HepG2 (cell line): ENCODE measurements around the gene ANKRD40CL. TPM values are rescaled to one million over a fixed set of nuclear protein-coding genes. Genes with fewer than 3 reads are reported as not detected.

Experiments used
- ATAC-seq: fragments of 200-7000 bp; cut with Tn5 transposase; 3 replicates; pipeline ENCODE4 v1.9.1; 2020; ENCODE audit warnings: mild to moderate bottlenecking, moderate library complexity
- BruUV-seq: library from RNA; stranded (reverse); fragments of 400-500 nt; replicated peaks from 2 replicates; lab custom pipeline; 2021; lab: Mats Ljungman, UMichigan
- CTCF ChIA-PET: fragments of 300-600 bp; formaldehyde crosslinking; extraction: SDS; loops from one replicate; lab custom pipeline; 2021; ENCODE audit warnings: low total read pairs, inconsistent platforms, low intra/inter-chr PET ratio; lab: Yijun Ruan, JAX
- POLR2A ChIA-PET: fragments of 350-600 bp; sonication (Branson Sonifier 250); formaldehyde crosslinking; loops from one replicate; lab custom pipeline; 2020; ENCODE audit warnings: antibody characterized with exemption, inconsistent platforms; lab: Yijun Ruan, JAX
- DNase-seq: peaks from one replicate; pipeline ENCODE4 v3.0.0-alpha.2; 2015; ENCODE audit warnings: low spot score
- FAIRE-seq: peaks from 3 replicates; lab custom pipeline; 2011; peaks lifted over from hg19 to GRCh38; lab: Jason Lieb, UNC
- H2AFZ ChIP-seq: one replicate; pipeline ENCODE4 v1.6.1; 2011; ENCODE audit warnings: low read length, inconsistent platforms
- H3K27ac ChIP-seq: fragments of 300-600 bp; 3 replicates; pipeline ENCODE4 v1.8.0; 2011; ENCODE audit warnings: mixed run types, mild to moderate bottlenecking, mixed read lengths, low read length, inconsistent platforms; ENCODE audit not compliant: insufficient read depth; ENCODE audit errors: extremely low read length
- H3K27me3 ChIP-seq, 2 experiments: fragments of 200-600 bp in 1 of 2; 2 replicates in 1 of 2; 3 replicates in 1 of 2; pipeline versions ENCODE4 v1.6.0 to v1.8.0; 2011; ENCODE audit warnings: low read length in 2 of 2, mild to moderate bottlenecking in 2 of 2, moderate library complexity in 2 of 2, inconsistent platforms in 1 of 2; ENCODE audit not compliant: insufficient read depth in 2 of 2, control insufficient read depth in 1 of 2
- H3K36me3 ChIP-seq, 2 experiments: fragments of 200-600 bp in 1 of 2; replicated peaks in 1 of 2; 2 replicates in 1 of 2; 3 replicates in 1 of 2; pipeline versions ENCODE4 v1.5.1 to v1.8.0; 2011; ENCODE audit warnings: low read length in 2 of 2, inconsistent platforms in 1 of 2; ENCODE audit not compliant: insufficient read depth in 2 of 2, control insufficient read depth in 1 of 2
- H3K4me1 ChIP-seq: 2 replicates; pipeline ENCODE4 v1.5.1; 2012; ENCODE audit warnings: low read length, inconsistent platforms; ENCODE audit not compliant: insufficient read depth
- H3K4me2 ChIP-seq: 2 replicates; pipeline ENCODE4 v1.6.0; 2011; ENCODE audit warnings: low read depth, low read length, inconsistent platforms
- H3K4me3 ChIP-seq, 3 experiments: fragments of 200-600 bp in 1 of 3; sonication (generic), shearing (Covaris generic) in 1 of 3; replicated peaks in 1 of 3; 2 replicates each; pipeline ENCODE4 v1.5.1; 2011 to 2016; ENCODE audit warnings: low read length in 3 of 3, inconsistent platforms in 2 of 3, low read depth in 2 of 3, mild to moderate bottlenecking in 2 of 3, control low read depth in 1 of 3, mixed read lengths in 1 of 3; ENCODE audit not compliant: insufficient read depth in 1 of 3
- H3K79me2 ChIP-seq: one replicate; pipeline ENCODE4 v1.6.1; 2011; ENCODE audit warnings: low read length, inconsistent platforms; ENCODE audit not compliant: insufficient read depth
- H3K9ac ChIP-seq: 2 replicates; pipeline ENCODE4 v1.6.0; 2011; ENCODE audit warnings: mild to moderate bottlenecking, low read depth, low read length, inconsistent platforms; ENCODE audit not compliant: insufficient read depth
- H3K9me3 ChIP-seq: 2 replicates; pipeline ENCODE4 v1.5.1; 2012; ENCODE audit warnings: mild to moderate bottlenecking, low read length
- H4K20me1 ChIP-seq: 2 replicates; pipeline ENCODE4 v1.6.0; 2011; ENCODE audit warnings: inconsistent platforms, mild to moderate bottlenecking, low read length, moderate library complexity; ENCODE audit not compliant: insufficient read depth
- ELK4 ChIP-seq: sonication (generic); formaldehyde crosslinking; IDR thresholded peaks from 2 replicates; pipeline ENCODE4 v1.9.0; 2021; ENCODE audit warnings: missing genetic modification reagents, borderline replicate concordance
- HNF1A ChIP-seq, 2 experiments: sonication (generic) in 1 of 2; formaldehyde crosslinking in 1 of 2; IDR thresholded peaks; 2 replicates each; pipeline versions ENCODE4 v1.4.0 to v1.6.1; 2016 to 2020; ENCODE audit warnings: borderline replicate concordance in 1 of 2, low read depth in 1 of 2, mild to moderate bottlenecking in 1 of 2, missing genetic modification reagents in 1 of 2
- KLF12 ChIP-seq: sonication (generic); formaldehyde crosslinking; IDR thresholded peaks from 2 replicates; pipeline ENCODE4 v1.4.0; 2020; ENCODE audit warnings: missing genetic modification reagents, borderline replicate concordance
- MAFK ChIP-seq, 2 experiments: IDR thresholded peaks in 1 of 2; conservative IDR thresholded peaks in 1 of 2; 2 replicates each; pipeline ENCODE4 v1.6.1; 2011; ENCODE audit warnings: improper control_type of control experiment in 2 of 2, low read length in 2 of 2
- MTA3 ChIP-seq: sonication (generic); formaldehyde crosslinking; IDR thresholded peaks from 2 replicates; pipeline ENCODE4 v1.4.0; 2020; ENCODE audit warnings: missing genetic modification reagents
- SMARCC2 ChIP-seq: fragments of 450-650 bp; IDR thresholded peaks from 2 replicates; pipeline ENCODE4 v1.6.1; 2017; ENCODE audit warnings: antibody characterized with exemption, mild to moderate bottlenecking
- ZBTB2 ChIP-seq: sonication (generic); formaldehyde crosslinking; IDR thresholded peaks from 2 replicates; pipeline ENCODE4 v1.8.0; 2022; ENCODE audit warnings: low read depth, missing genetic modification reagents
- ZBTB42 ChIP-seq: sonication (generic); formaldehyde crosslinking; IDR thresholded peaks from 2 replicates; pipeline ENCODE4 v1.5.0; 2020; ENCODE audit warnings: mild to moderate bottlenecking, missing genetic modification reagents
- ZFP41 ChIP-seq: sonication (generic); formaldehyde crosslinking; IDR thresholded peaks from 2 replicates; pipeline ENCODE4 v1.4.0; 2020; ENCODE audit warnings: mild to moderate bottlenecking, missing genetic modification reagents, borderline replicate concordance
- ZMYM2 ChIP-seq: sonication (generic); formaldehyde crosslinking; IDR thresholded peaks from 2 replicates; pipeline ENCODE4 v1.8.0; 2022; ENCODE audit warnings: mild to moderate bottlenecking, missing genetic modification reagents
- ZNF451 ChIP-seq: sonication (generic); formaldehyde crosslinking; IDR thresholded peaks from 2 replicates; pipeline ENCODE4 v1.5.0; 2020; ENCODE audit warnings: mild to moderate bottlenecking, missing genetic modification reagents
- ZNF607 ChIP-seq: sonication (generic); formaldehyde crosslinking; IDR thresholded peaks from 2 replicates; pipeline ENCODE4 v1.5.1; 2020; ENCODE audit warnings: missing genetic modification reagents, mild to moderate bottlenecking, borderline replicate concordance
- ZNF670 ChIP-seq: sonication (generic); formaldehyde crosslinking; IDR thresholded peaks from 2 replicates; pipeline ENCODE4 v1.8.0; 2022; ENCODE audit warnings: mild to moderate bottlenecking, missing genetic modification reagents, borderline replicate concordance
- WGBS: methylation state at CpG from one replicate; pipeline ENCODE4 v1.1.6; 2017; ENCODE audit warnings: low lambda C conversion rate; 5-methylcytosine and 5-hydroxymethylcytosine counted together
- in situ Hi-C: cut with HindIII; loops from 2 replicates; pipeline ENCODE4 v1.10.0; 2017; ENCODE audit warnings: low pct_unique_long_range_greater_than_20kb; ENCODE audit not compliant: extremely low pct_ligation_motif_present
- intact Hi-C: fragments of 100-400 bp; cut with micrococcal nuclease; formaldehyde crosslinking; loops from one replicate; pipeline ENCODE4 v1.10.0; 2022; ENCODE audit not compliant: unreplicated experiment
- polyA plus RNA-seq, 8 experiments: library from polyadenylated mRNA; depleted of rRNA in 3 of 8; stranded (reverse) in 7 of 8; unstranded in 1 of 8; fragments of >200 nt; fragmentation: Illumina TruSeq in 4 of 8; extraction: Trizol in 4 of 8; gene quantifications; 2 replicates each; pipeline versions ENCODE4 v1.2.1 to v1.2.3, GENCODE V29; 2011 to 2016; ENCODE audit warnings: low read depth in 4 of 8, missing spikeins in 1 of 8, mixed read lengths in 1 of 8; ENCODE audit not compliant: insufficient read depth in 1 of 8
- total RNA-seq, 5 experiments: library from RNA; depleted of rRNA; stranded (reverse); fragments of >200 nt; fragmentation: Illumina TruSeq; extraction: Trizol; gene quantifications; 2 replicates each; pipeline ENCODE4 v1.2.3, GENCODE V29; 2016; ENCODE audit warnings: low read depth in 1 of 5
- TF ChIP-seq, protein P1 (sequence below): sonication (generic); formaldehyde crosslinking; IDR thresholded peaks from 2 replicates; pipeline ENCODE4 v1.5.0; 2020; ENCODE audit warnings: missing genetic modification reagents, mild to moderate bottlenecking, borderline replicate concordance

Gene ANKRD40CL
- total and polyA plus RNA-seq, 2 of the 13 experiments (the other 11 are each of a cell fraction or from before 2014, with no cell fraction given), result 0.03 to 0.11 TPM

GRCh38 chr17:50781167-50781566, 13.8 kb upstream of the ANKRD40CL start (continued):
- TF ChIP-seq ELK4 (CRISPR knock-in tag) (no peak), ZNF451 (CRISPR knock-in tag) (no peak)

- Histone ChIP-seq H3K9ac (no peak overlapping the region), H4K20me1 (no peaks in the 10 kb centered on the region), H3K4me3 (no peak overlapping the region), H2AFZ (no peak overlapping the region), H3K27ac (no peak overlapping the region), H3K4me1 (no peaks in the 10 kb centered on the region), H3K4me2 (no peak overlapping the region), H3K36me3 (no peaks in the 10 kb centered on the region), H3K9me3 (no peaks in the 10 kb centered on the region), H3K27me3 (peaks cover 0 to 3% of the 10 kb centered on the region in 2 experiments; a peak in 1 of 5 replicates), H3K79me2 (no peaks in the 10 kb centered on the region)
- TF ChIP-seq KLF12 (no peak), ZFP41 (CRISPR knock-in tag) (no peak), ZNF670 (CRISPR knock-in tag) (no peak), ZMYM2 (no peak), ZBTB42 (no peak), ZBTB2 (CRISPR knock-in tag) (no peak), MTA3 (CRISPR knock-in tag) (no peak), MAFK (conservative IDR thresholded peaks at IDR 0.05 in 1 of 2, IDR thresholded peaks at IDR 0.05 in 1 of 2; ENCODE audit: low read length in 2 of 2) (no peak), HNF1A (IDR thresholded peaks at IDR 0.05; ENCODE audit: low read depth) (no peak), HNF1A (CRISPR knock-in tag; IDR thresholded peaks at IDR 0.05; ENCODE audit: borderline replicate concordance) (no peak), ZNF607 (CRISPR knock-in tag) (no peak), SMARCC2 (no peak)
- TF ChIP-seq, protein P1, sequence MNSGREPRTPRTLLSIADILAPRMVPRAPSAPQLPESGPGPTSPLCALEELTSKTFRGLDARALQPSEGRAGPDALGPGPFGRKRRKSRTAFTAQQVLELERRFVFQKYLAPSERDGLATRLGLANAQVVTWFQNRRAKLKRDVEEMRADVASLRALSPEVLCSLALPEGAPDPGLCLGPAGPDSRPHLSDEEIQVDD, result no peak
- intact Hi-C loops (no loop called here), in situ Hi-C loops (loop anchor here (5.0 kb wide), 1 partner anchor 177 kb away; no protein-coding TSS in a partner anchor)
- CTCF ChIA-PET, result no interaction called here
- no peak for ATAC-seq
- BruUV-seq, result no TSS peak
- DNase-seq, result no peak
- no peak for FAIRE-seq
- 44% methylated on average over 9 of the region's 9 CpGs for WGBS
- POLR2A ChIA-PET, result no interaction called here
These were observed 12.5 kb upstream of the ANKRD40CL start for GRCh38 chr17:50779747-50780353.
